ENCODE results near the gene NTN5. TPM values are rescaled to one million over a fixed set of nuclear protein-coding genes. Genes with fewer than 3 reads are reported as not detected.

NTN5 gene
- total RNA-seq, 4 donors from 2014 or later = 0.47 to 1.9 (median 0.58) TPM; not detected in 1

DNA sequence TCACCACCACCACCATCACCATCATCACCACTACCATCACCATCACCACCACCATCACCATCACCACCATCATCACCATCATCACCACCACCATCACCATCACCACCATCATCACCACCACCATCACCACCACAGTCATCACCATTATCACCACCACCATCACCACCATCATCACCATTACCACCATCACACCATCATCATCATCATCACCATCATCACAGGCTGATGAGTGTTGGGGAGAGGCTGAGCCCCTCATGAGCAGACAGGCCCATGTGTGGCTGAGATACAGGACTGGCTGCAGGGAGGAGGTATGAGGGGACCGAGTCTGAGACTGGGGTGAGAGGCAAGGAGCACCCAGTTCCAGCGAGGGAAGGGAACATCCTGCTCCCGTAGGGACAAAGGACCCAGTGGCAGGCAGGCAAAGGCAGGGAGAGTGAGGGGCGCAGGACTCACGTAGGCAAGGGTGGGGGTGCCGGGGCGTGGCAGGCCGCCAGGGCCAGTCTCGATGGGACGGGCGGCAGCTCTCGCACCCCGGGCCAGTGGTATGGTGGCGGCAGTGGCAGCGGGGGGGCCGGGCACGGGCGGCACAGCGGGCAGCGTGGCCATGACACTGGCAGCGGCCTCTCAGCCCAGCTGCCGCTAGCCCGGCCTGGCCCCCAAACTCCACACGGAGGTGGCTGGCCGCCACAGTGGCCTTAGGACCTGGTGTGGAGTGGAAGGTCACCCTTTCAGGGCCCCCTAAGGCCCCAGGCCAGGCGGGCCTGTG lies 2.7 kb downstream of the NTN5 start:
- no peak overlapping the region for H3K4me3 ChIP-seq (ENCODE audit: low read depth, poor library complexity, severe bottlenecking)
- intact Hi-C loops (cut with DNase I; ENCODE audit: low total_unique reads) = no loop called here
- no peak for TF ChIP-seq POLR2A (IDR thresholded peaks at IDR 0.05)
- TF ChIP-seq, protein P1, sequence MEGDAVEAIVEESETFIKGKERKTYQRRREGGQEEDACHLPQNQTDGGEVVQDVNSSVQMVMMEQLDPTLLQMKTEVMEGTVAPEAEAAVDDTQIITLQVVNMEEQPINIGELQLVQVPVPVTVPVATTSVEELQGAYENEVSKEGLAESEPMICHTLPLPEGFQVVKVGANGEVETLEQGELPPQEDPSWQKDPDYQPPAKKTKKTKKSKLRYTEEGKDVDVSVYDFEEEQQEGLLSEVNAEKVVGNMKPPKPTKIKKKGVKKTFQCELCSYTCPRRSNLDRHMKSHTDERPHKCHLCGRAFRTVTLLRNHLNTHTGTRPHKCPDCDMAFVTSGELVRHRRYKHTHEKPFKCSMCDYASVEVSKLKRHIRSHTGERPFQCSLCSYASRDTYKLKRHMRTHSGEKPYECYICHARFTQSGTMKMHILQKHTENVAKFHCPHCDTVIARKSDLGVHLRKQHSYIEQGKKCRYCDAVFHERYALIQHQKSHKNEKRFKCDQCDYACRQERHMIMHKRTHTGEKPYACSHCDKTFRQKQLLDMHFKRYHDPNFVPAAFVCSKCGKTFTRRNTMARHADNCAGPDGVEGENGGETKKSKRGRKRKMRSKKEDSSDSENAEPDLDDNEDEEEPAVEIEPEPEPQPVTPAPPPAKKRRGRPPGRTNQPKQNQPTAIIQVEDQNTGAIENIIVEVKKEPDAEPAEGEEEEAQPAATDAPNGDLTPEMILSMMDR (IDR thresholded peaks at IDR 0.05) = no peak
- no peak for DNase-seq (ENCODE audit: low spot score in 2 of 2)
- WGBS, 2 donors = 95% methylated on average over 24 to 26 of the region's 26 CpGs

DNA sequence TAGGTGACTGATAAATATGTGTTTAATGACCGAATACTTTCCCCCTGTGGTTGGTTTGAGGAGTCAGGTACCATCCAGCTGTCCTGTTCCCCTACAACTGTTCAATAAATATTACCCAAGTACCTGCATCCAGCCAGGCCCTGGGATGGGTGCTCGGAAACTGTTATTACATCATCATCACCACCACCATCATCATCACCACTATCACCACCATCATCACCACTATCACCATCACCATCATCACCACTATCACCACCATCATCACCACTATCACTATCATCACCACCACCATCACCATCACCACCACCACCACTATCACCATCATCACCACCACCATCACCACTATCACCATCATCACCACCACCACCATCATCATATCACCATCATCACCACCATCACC lies 4.1 kb downstream of the NTN5 start:
- TF ChIP-seq, protein P1 (IDR thresholded peaks at IDR 0.05) = no peak
- no peak for TF ChIP-seq POLR2A (IDR thresholded peaks at IDR 0.05)
- H3K4me3 ChIP-seq (ENCODE audit: low read depth, poor library complexity, severe bottlenecking) = no peak overlapping the region
- 97 to 98% methylated on average over 2 of the region's 2 CpGs for WGBS, 2 donors
- intact Hi-C loops (cut with DNase I; ENCODE audit: low total_unique reads) = no loop called here
- DNase-seq (ENCODE audit: low spot score in 2 of 2) = no peak

DNA sequence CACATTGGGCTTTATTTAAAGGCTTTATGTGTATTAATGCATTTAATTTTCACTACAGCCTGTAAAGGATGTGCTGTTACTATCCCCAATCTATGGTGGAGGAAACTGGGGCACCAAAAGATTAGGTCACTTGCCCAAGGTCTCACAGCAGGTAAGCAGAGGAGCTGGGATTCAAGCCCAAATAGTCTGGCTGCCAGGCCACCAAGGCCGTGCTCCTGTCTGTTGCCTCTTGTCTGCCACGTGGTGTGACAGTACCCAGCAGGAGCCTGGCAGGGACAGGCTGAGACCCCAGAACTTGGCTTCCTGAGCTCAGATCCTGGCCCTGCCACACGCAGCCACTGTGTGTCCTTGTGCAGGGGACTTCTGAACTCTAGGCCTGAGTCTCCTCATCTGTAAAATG lies 4.5 kb downstream of the NTN5 start:
- WGBS, 2 donors = 63 to 75% methylated on average over 3 of the region's 3 CpGs
- intact Hi-C loops (cut with DNase I; ENCODE audit: low total_unique reads) = no loop called here
- no peak overlapping the region for H3K4me3 ChIP-seq (ENCODE audit: low read depth, poor library complexity, severe bottlenecking)
- DNase-seq (ENCODE audit: low spot score in 2 of 2) = no peak
- no peak for TF ChIP-seq POLR2A (IDR thresholded peaks at IDR 0.05)
- TF ChIP-seq, protein P1 (IDR thresholded peaks at IDR 0.05) = no peak

DNA sequence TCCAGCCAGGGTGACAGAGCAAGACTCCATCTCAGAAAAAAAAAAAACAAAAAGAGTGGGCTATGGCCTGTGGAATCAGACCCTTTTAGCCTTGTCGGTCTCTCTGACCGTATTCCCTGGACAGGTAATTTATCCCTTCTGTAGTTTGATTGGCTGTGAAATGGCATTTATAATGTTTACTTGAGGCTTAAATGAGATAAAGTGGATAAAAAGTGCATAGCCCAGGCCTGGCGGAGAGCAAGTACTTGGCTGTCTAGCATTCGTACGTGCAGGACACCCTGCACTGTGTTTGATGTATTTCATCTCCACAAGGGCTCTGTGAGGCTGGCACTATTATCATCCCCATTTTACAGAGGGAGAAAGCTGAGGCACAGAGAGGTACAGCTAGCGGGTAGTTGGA lies 7.0 kb downstream of the NTN5 start:
- WGBS, 2 donors = 92 to 94% methylated on average over 6 of the region's 6 CpGs
- intact Hi-C loops (cut with DNase I; ENCODE audit: low total_unique reads) = no loop called here
- DNase-seq (ENCODE audit: low spot score in 2 of 2) = no peak
- H3K4me3 ChIP-seq (ENCODE audit: low read depth, poor library complexity, severe bottlenecking) = no peak overlapping the region
- TF ChIP-seq, protein P1 (IDR thresholded peaks at IDR 0.05) = no peak
- no peak for TF ChIP-seq POLR2A (IDR thresholded peaks at IDR 0.05)

DNA sequence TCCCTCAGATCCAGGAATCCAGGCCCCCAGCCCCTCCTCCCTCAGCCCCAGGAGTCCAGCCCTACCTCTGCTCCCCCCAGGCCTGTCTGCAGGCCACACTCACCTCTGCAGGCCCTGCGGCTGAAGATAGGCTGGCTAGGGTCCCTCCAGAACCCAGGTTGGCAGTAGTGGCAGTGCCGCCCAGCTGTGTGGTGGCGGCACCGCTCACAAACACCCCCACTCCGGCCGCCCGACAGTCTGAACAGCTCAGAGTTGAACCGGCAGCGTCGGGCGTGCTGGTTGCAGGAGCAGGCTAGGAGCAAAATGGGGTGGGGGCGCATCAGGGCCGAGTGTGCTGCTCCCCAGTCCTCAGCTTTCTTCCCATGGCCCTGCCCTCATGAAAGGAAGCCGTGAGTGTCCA lies 8.3 kb downstream of the NTN5 start:
- intact Hi-C loops (cut with DNase I; ENCODE audit: low total_unique reads) = no loop called here

More for the DNA sequence above, 8.3 kb downstream of the NTN5 start:
- no peak for TF ChIP-seq POLR2A (IDR thresholded peaks at IDR 0.05)
- TF ChIP-seq, protein P1 (IDR thresholded peaks at IDR 0.05) = no peak
- no peak for DNase-seq (ENCODE audit: low spot score in 2 of 2)
- 86 to 91% methylated on average over 11 to 14 of the region's 14 CpGs for WGBS, 2 donors
- no peak overlapping the region for H3K4me3 ChIP-seq (ENCODE audit: low read depth, poor library complexity, severe bottlenecking)

Data from lower leg skin (tissue), 4 donors.